ENCODE measurements around the gene JMJD1C. TPM values are rescaled to one million over a fixed set of nuclear protein-coding genes. Genes with fewer than 3 reads are reported as not detected.

The JMJD1C gene
- total RNA-seq, 1 experiment from 2014 or later: 139 TPM

DNA sequence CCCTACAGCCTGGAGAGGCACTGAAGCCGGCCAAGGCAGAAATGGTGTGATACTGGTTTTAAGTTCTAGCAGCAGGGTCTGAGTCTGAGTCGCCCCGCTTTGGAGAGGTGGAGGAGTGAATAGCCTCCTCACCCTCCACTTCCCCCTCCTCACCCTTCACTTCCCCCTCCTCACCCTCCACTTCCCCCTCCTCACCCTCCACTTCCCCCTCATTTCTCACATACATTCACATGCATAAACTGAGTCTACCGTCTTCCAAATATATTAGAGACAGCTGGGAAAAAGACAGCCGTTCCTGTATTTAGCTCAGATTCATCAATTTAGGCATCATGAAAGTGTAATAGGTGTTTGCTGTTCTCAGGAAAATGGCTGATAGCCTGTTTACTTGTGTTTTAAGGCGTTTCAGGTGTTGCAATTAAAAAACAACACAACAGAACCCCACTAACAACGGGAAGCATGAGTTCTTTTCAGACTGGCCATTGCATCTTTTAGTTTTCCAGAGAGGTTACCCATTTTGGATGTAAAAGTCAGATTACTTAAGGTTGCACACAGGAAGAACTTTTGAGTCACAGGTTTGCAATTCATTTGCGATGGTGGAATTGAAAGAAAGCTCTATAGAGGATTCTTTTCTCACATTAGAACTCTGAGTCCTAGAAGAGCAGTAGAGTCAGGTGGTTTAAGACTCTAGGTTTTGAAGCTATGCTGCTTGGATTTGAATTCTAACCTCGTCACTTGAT lies 331.8 kb downstream of the JMJD1C start:
- ATAC-seq (peak; percentile 1; the same call in 1 of the 2 replicates), DNase-seq (peak; percentile 73)
- TF ChIP-seq EZH2phosphoT487 (IDR thresholded peaks at IDR 0.05; ENCODE audit: borderline replicate concordance, low read length) (no peak), EZH2 (IDR thresholded peaks at IDR 0.05; ENCODE audit: low read length, unreplicated experiment) (no peak)
- TF ChIP-seq, protein P1, sequence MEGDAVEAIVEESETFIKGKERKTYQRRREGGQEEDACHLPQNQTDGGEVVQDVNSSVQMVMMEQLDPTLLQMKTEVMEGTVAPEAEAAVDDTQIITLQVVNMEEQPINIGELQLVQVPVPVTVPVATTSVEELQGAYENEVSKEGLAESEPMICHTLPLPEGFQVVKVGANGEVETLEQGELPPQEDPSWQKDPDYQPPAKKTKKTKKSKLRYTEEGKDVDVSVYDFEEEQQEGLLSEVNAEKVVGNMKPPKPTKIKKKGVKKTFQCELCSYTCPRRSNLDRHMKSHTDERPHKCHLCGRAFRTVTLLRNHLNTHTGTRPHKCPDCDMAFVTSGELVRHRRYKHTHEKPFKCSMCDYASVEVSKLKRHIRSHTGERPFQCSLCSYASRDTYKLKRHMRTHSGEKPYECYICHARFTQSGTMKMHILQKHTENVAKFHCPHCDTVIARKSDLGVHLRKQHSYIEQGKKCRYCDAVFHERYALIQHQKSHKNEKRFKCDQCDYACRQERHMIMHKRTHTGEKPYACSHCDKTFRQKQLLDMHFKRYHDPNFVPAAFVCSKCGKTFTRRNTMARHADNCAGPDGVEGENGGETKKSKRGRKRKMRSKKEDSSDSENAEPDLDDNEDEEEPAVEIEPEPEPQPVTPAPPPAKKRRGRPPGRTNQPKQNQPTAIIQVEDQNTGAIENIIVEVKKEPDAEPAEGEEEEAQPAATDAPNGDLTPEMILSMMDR (conservative IDR thresholded peaks at IDR 0.05; ENCODE audit: low read depth, low read length): no peak
- H3K27me3 ChIP-seq (ENCODE audit: low read length): no peaks in the 10 kb centered on the region
- peak overlapping the region; percentile 75 for H3K4me3 ChIP-seq (ENCODE audit: low read length)
- H3F3A ChIP-seq (ENCODE audit: low read length, unreplicated experiment): no peaks in the 10 kb centered on the region
- H3K4me2 ChIP-seq (ENCODE audit: low read length): peak overlapping the region; percentile 85
- intact Hi-C loops (cut with micrococcal nuclease): loop anchor here (1.0 to 5.0 kb wide), 4 partner anchors 24 to 752 kb away; partner anchors contain the start of gene EGR2
- BruUV-seq (replicated peaks): no TSS peak
- POLR2A ChIA-PET (ENCODE audit: unreplicated experiment): interaction anchor here (0.6 to 1.0 kb wide), 5 partner anchors 14 to 549 kb away, joined by 3 to 9 read pairs (median 3); no protein-coding TSS in a partner anchor
- peak overlapping the region; percentile 80 for H2AFZ ChIP-seq (ENCODE audit: low read length)
- H3K79me2 ChIP-seq (ENCODE audit: low read length): peaks cover 58% of the 10 kb centered on the region
- H3K27ac ChIP-seq (ENCODE audit: low read length): peak overlapping the region; percentile 33
- peaks cover 24% of the 10 kb centered on the region; the same call in 1 of the 2 replicates for H4K20me1 ChIP-seq (ENCODE audit: low read length)
- peaks cover 26% of the 10 kb centered on the region for H3K4me1 ChIP-seq (ENCODE audit: insufficient read depth, low read length)
- no peaks in the 10 kb centered on the region for H3K9me2 ChIP-seq (replicated peaks; ENCODE audit: low read length)
- peaks cover 6% of the 10 kb centered on the region; the same call in 1 of the 2 replicates for H3K36me3 ChIP-seq (ENCODE audit: low read depth, low read length)
- H3K9me3 ChIP-seq (ENCODE audit: low read length): no peaks in the 10 kb centered on the region
- CTCF ChIA-PET: interaction anchor here (0.5 to 1.3 kb wide), 2 partner anchors 23 to 334 kb away, joined by 3 to 4 read pairs; no protein-coding TSS in a partner anchor
- peak overlapping the region; percentile 83 for H3K9ac ChIP-seq (ENCODE audit: low read length)

DNA sequence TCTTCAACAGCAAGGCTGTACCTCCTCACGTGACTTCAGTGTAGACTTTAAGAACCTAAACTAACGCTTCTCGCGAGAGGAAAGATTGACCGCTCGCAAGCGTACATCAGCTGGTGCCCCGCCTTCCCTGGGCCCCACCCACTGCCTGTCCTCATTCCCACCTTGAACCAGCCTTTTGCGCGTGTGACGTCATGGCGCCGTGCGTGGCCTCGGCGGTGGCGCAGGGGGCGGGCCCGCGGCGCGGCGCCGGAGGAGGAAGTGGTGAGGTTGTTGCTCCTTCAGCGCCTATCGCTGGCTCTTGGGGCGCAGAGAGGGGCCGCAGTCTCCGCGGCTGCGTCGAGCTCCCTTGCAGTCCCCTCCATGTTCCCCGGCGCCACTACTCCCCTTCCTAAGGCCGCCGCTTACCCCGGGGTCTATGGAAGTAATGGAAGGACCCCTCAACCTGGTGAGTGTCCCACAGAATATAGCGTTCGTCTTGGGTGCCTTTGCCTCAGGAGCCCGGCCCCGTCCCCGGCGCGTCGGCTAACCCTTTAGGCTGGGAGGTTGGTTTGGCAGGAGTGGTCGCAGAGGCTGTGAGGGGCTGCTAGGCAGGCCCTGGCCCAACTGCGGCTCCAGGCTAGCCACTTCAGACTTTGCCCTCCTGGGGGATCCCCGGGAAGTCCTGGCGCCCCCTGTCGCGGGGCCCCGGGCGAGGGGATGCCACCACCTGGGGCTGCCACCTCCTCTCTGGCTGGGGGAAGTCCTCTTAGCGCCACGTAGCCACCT lies 332.5 kb downstream of the JMJD1C start, which contains the start of gene NRBF2:
NRBF2 (plus strand) TSS at position 273 of the 765 bp plus-strand sequence; CDS start at position 416, 143 bp downstream.
- Histone ChIP-seq H3K9me3 (ENCODE audit: low read length) (no peaks in the 10 kb centered on the region), H4K20me1 (ENCODE audit: low read length) (peaks cover 20% of the 10 kb centered on the region; the same call in 1 of the 2 replicates), H3K27me3 (ENCODE audit: low read length) (no peaks in the 10 kb centered on the region), H2AFZ (ENCODE audit: low read length) (peak within 1 kb of the TSS; percentile 80), H3K9ac (ENCODE audit: low read length) (peak within 1 kb of the TSS; percentile 83), H3K79me2 (ENCODE audit: low read length) (peaks cover 51% of the 10 kb centered on the region), H3F3A (ENCODE audit: low read length, unreplicated experiment) (no peaks in the 10 kb centered on the region), H3K9me2 (replicated peaks; ENCODE audit: low read length) (no peaks in the 10 kb centered on the region), H3K4me2 (ENCODE audit: low read length) (peak within 1 kb of the TSS; percentile 85), H3K4me1 (ENCODE audit: insufficient read depth, low read length) (peaks cover 26% of the 10 kb centered on the region), H3K27ac (ENCODE audit: low read length) (peak within 1 kb of the TSS; percentile 33), H3K4me3 (ENCODE audit: low read length) (peak within 1 kb of the TSS; percentile 75), H3K36me3 (ENCODE audit: low read depth, low read length) (peaks cover 6% of the 10 kb centered on the region; the same call in 1 of the 2 replicates)
- TF ChIP-seq EZH2 (IDR thresholded peaks at IDR 0.05; ENCODE audit: low read length, unreplicated experiment) (no peak), EZH2phosphoT487 (IDR thresholded peaks at IDR 0.05; ENCODE audit: borderline replicate concordance, low read length) (no peak)
- TF ChIP-seq, protein P1 (conservative IDR thresholded peaks at IDR 0.05; ENCODE audit: low read depth, low read length): peak; percentile 86
- no TSS peak for BruUV-seq (replicated peaks)
- CTCF ChIA-PET: interaction anchor here (0.5 to 1.3 kb wide), 2 partner anchors 24 to 334 kb away, joined by 3 to 4 read pairs; no protein-coding TSS in a partner anchor
- POLR2A ChIA-PET (ENCODE audit: unreplicated experiment): interaction anchor here (0.6 to 1.0 kb wide), 6 partner anchors 18 to 1007 kb away, joined by 3 to 4 read pairs (median 3); no protein-coding TSS in a partner anchor
- peak; percentile 100 for DNase-seq
- intact Hi-C loops (cut with micrococcal nuclease): loop anchor here (1.0 to 5.0 kb wide), 4 partner anchors 25 to 751 kb away; partner anchors contain the start of gene EGR2
- peak; percentile 95 for ATAC-seq

Measured in PC-3 (cell line).